ENCODE measurements around the gene GAB1.

The GAB1 gene

GRCh38 chr4:143424276-143424675 is 87.6 kb downstream of the GAB1 start:
- no peak for DNase-seq

- no peak for DNase-seq
Measured at GRCh38 chr4:143431526-143432257, 95.0 kb downstream of the GAB1 start.

GRCh38 chr4:143432258-143432591 is 95.5 kb downstream of the GAB1 start:
- DNase-seq: no peak

- no peak for DNase-seq
Measured at GRCh38 chr4:143433231-143433630, 96.6 kb downstream of the GAB1 start.

GRCh38 chr4:143435955-143436354 is 99.3 kb downstream of the GAB1 start:
- no peak for DNase-seq

- no peak for DNase-seq
Measured at GRCh38 chr4:143437476-143437875, 100.8 kb downstream of the GAB1 start.

- DNase-seq: peak; percentile 79
Measured at GRCh38 chr4:143437937-143438336, 101.3 kb downstream of the GAB1 start.

GRCh38 chr4:143438710-143439109 is 102.0 kb downstream of the GAB1 start:
- DNase-seq: no peak

- no peak for DNase-seq
Measured at GRCh38 chr4:143441109-143441508, 104.4 kb downstream of the GAB1 start.

GRCh38 chr4:143441678-143442077 is 105.0 kb downstream of the GAB1 start:
- no peak for DNase-seq

GRCh38 chr4:143443728-143444127 is 107.1 kb downstream of the GAB1 start:
- no peak for DNase-seq

- DNase-seq: no peak
Measured at GRCh38 chr4:143451186-143451585, 114.5 kb downstream of the GAB1 start.

GRCh38 chr4:143455211-143455610 is 118.5 kb downstream of the GAB1 start:
- no peak for DNase-seq

- DNase-seq: no peak
Measured at GRCh38 chr4:143458966-143459365, 122.3 kb downstream of the GAB1 start.

GRCh38 chr4:143473334-143474126 is 136.9 kb downstream of the GAB1 start:
- no peak for DNase-seq

GRCh38 chr4:143477487-143477886 is 140.8 kb downstream of the GAB1 start:
- no peak for DNase-seq

GRCh38 chr4:143481361-143481760 is 144.7 kb downstream of the GAB1 start:
- DNase-seq: no peak

- DNase-seq: peak; percentile 4
Measured at GRCh38 chr4:143482840-143483239, 146.2 kb downstream of the GAB1 start.

GRCh38 chr4:143486314-143486713 is 149.6 kb downstream of the GAB1 start:
- DNase-seq: no peak

- DNase-seq: no peak
Measured at GRCh38 chr4:143488687-143489086, 152.0 kb downstream of the GAB1 start.

- no peak for DNase-seq
Measured at GRCh38 chr4:143489106-143489505, 152.4 kb downstream of the GAB1 start.

- no peak for DNase-seq
Measured at GRCh38 chr4:143498021-143498420, 161.3 kb downstream of the GAB1 start.

- DNase-seq: no peak
Measured at GRCh38 chr4:143502231-143502630, 165.6 kb downstream of the GAB1 start.

- DNase-seq: no peak
Measured at GRCh38 chr4:143506031-143506430, 169.4 kb downstream of the GAB1 start.

GRCh38 chr4:143511906-143512305 is 175.2 kb downstream of the GAB1 start:
- no peak for DNase-seq

All from NCI-H2171 treated with DMSO at 0.1 percent for 48 hours (cell line).